HG03196 (cell line): ENCODE data around the gene SORCS3.

Experiments
- ATAC-seq: cut with Tn5 transposase; IDR thresholded peaks from one replicate; pipeline ENCODE4 v1.9.1; 2021; ENCODE audit not compliant: unreplicated experiment

SORCS3 gene

GRCh38 chr10:104774234-104774633 is 133.1 kb downstream of the SORCS3 start:
- no peak for ATAC-seq

DNA sequence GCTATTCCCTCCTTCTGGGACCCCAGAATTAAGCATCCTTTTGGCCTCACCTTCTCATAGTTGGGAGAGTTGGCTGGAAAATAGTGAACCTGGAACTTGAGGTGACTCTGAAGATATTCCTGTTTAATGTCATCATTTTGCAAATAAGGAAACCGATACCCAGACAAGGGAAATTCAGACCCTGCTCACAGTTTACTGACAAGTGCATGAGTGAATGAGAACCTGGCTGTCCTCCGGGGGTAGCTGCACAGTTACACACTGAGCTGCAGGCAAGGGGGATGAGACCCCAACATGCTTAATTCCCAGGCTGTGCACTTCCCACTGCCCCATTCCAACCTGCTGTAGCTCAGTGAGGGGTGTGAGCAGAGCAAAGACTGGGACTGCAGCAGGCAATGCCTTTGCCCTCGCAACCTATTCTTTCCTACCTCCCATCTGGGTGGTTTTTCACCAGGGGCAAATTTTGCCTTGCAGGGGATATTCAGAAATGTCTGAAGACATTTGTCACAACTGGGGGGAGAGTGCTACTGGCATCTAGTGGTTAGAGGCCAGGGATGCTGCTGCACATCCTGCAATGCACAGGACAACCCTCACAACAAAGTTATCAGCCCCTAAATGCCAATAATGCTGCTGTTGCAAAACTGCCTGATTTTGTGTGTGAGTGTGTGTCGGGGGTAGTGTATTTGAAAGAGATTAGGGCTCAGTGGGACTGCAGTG is 136.2 kb downstream of the SORCS3 start:
- no peak for ATAC-seq

DNA sequence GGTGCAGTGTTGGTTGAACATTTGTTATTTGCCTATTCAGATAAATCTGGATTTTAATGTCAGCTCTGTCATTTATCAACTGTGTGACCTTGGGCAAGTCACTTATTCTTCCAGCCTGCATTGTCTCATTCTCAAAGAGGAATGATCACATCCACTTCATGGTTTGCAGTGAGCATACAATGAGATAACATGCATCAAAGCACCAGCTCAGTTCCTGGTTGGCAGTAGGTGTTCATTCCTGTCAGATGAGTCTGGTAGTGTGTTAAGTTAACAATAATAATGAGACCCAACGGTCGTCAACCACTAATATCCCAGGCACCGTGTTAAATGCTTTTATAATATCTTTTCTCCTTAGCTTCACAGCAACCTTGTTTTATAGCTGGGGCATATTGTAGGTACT is 137.3 kb downstream of the SORCS3 start:
- ATAC-seq: no peak

GRCh38 chr10:104779701-104780100 is 138.6 kb downstream of the SORCS3 start:
- ATAC-seq: no peak

DNA sequence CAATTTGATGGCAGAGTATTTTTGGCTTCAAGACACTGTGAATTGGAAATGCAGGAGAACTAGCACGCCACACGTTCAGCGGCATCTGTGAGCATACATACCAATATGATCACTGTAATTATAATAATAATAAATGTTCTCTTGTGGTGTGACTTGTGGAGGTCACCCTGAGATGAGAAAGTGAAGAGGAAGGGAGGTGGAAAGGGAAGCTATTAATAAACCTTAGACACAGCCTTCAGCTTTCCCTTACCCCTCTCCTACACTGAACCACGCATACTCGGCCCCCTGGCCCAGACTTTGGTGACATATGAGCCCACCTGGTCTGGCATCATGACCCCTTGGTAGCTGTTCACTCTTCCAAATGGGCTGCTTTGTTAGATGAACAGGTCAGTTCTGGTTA is 139.1 kb downstream of the SORCS3 start:
- ATAC-seq: no peak

GRCh38 chr10:104780946-104781595 is 140.0 kb downstream of the SORCS3 start:
- ATAC-seq: no peak

- ATAC-seq: no peak
These were observed 143.4 kb downstream of the SORCS3 start for GRCh38 chr10:104784452-104784851.

DNA sequence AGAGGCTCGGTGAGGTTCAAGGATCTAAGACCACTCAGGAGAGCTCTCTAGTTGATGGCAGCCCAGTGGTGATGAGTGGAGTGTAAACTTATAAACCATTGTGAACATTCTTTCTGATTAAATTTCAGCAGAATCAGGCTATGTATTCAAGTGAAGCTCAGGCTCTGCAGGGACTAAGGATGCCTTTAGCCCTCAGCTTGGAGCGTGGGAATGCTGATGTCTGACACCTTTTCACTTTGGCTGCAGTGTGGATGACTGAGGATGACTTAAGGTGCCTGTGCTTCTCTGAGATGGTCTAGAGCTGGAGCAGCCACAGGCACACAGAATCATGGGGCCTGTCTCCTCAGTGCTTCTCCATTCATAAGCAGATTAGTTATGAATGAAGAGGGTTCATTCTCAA is 150.4 kb downstream of the SORCS3 start:
- ATAC-seq: no peak

DNA sequence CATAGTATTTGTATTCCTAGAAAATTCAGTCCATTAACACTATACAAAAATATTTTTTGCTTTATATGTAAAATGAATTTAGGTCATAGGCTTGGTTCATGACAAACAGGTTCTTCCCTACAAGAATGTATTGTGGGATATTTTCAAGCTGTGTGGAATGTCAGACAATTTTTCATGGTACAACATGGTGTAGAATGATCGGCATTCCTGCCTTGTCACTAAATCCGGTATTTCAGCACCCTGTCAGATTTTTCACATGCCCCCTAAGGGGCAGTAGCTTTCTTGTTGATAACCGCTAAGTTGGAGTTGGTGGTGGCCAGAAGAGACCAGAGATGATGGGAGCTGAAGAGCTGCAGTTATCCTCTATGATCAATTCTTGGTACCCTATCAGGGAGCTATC is 154.3 kb downstream of the SORCS3 start:
- no peak for ATAC-seq

DNA sequence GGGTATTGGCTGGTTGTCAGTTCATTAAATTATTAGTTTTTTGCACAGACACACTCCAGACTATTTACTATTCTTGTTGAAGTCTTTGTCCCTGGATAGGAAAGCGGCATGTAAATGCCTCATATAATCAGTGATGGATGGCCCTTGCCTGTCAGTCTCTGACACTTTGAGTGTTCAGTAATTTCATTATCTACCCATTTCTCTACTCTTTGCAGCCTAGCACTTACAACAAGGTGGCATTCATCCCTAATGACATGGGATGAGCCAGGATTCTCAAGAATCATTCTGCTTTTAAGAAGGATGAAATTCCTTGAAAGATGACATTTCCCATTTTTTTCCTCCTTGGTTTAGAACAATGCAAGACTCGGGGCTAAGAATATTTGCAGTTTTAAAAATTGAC is 155.7 kb downstream of the SORCS3 start:
- ATAC-seq: no peak

DNA sequence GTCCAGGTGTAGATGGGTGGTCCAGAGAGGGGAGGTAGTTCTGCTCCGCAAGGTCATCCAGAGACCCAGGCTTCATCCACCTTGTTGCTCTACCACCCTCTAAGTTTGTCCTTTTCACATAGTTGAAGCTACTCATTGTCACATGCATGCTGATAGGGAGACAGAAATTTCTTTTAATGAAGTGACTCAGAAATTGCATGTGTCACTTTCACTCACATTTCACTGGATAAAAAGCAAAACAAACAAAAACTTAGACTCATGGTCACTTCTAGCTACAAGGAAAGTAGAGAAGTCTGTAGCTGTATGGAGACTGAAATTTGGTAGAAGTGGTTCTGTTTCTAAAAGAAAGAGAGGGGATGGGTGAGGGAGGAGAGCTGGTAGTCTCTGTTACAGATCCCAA is 161.9 kb downstream of the SORCS3 start:
- ATAC-seq: no peak

DNA sequence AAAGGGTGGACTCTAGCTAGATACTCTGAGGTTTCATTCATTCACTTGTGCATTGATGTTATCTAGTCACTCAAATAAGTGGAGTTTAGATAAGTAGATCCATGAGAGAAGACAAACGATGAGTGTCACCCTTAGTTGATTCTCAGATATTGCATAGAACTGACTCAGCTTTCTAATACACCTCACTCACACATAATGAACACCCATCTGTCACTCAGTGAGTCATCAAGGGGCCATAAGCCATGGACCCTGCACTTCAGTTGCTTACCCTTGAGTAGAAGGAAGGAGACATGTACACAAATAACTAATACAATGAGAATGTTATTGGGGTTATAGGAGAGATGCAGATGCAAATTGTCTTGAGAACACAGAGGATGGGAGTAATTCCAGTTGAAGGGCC is 163.8 kb downstream of the SORCS3 start:
- ATAC-seq: no peak

DNA sequence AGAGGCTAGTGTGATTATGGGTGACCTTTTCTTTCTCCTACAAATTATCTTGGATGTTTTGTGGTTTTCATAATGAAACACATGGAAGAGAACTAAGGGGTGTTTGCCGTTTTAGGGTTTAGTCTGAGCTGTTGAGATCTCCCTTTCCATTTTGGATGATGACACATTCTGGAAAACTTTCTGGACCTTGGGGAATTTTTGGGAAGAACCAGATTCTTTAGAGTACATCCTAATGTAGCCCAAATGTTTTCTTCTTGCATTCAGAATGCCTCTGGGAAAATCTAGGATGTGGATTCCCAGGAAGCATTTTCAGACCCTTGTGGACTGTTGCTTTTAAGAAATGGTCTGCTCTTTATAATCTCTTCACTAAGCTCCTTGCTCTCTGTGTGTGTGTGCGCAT is 165.7 kb downstream of the SORCS3 start:
- no peak for ATAC-seq

DNA sequence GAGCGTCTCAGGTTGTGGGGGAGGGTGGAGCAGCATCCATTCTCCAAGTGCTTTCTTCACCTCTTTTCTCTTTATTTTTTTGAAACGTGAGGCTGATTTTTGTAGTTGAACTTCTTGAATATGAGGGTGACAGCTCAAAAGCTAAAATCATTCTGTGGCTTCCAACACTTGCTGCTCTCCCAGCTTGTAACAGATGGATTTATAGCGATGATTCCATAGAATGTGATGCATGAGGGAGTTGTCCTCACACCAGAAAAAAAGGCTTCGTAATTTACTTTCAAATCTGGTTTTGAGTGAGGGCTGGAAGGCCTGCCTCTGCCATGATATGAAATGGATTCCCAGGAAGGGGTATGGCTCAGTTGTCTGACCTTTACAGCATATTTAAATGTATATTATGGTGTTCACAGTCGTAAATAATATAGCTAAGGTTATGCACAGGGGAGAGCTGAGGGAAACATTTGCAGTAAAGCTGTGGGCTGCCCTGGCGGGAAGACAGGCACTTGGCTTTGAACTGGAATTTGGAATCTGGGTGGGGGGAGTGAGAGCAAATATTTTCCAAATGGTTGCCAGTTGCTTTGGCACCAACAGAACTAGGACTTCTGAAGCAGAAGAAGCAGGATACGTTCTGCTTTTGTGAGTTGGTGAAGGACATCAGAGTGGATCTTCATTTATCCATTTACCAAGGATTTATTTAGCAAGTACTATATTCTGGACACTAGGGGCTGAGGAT is 166.7 kb downstream of the SORCS3 start:
- ATAC-seq: no peak

- peak; percentile 86 for ATAC-seq
These were observed 168.4 kb downstream of the SORCS3 start for GRCh38 chr10:104809288-104810090.

- no peak for ATAC-seq
These were observed 170.1 kb downstream of the SORCS3 start for GRCh38 chr10:104811166-104811565.

GRCh38 chr10:104816501-104816900 is 175.4 kb downstream of the SORCS3 start:
- ATAC-seq: no peak

GRCh38 chr10:104819731-104820130 is 178.6 kb downstream of the SORCS3 start:
- ATAC-seq: no peak

DNA sequence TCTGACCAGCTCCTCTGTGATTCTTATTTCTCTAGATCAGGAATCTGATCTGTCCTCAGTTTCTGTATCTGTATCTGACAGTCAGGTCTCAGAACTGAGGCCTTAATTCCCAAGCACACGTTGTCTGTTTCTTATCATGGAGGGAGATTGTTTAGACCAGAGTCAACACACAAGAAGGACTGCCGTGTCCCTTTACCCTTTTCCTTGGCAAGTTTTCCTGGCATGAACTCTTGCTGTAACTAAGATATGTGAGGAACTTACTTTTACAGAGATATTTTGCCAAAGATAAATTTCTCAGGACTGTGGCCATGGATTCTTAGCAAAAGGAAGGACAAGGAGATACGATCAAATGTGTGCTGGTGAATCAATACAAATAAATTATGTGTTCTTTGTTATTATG is 181.0 kb downstream of the SORCS3 start:
- ATAC-seq: no peak

GRCh38 chr10:104824380-104825006 is 183.4 kb downstream of the SORCS3 start:
- no peak for ATAC-seq

DNA sequence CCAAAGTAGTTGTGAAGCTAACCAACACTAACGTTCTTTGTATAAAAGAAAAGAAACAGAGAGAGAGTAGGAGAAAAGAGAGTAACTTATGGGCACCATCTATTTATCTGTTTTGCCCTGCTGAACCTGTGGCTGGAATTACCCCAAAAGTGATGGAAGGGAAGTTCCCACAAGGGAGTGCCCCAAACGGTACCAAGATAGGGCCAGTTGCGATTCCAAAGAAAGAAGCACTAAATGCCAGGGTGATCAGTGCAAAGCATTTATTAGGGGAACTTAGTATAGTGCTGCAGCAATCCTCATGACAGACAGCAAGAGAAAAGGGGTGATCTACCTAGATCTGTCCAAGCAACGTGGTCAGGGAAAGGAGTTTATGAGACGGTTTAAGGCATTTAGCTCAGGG is 190.2 kb downstream of the SORCS3 start:
- ATAC-seq: no peak
